Fibroblast of villous mesenchyme (primary cell): ENCODE measurements around the gene OSCP1. TPM values are rescaled to one million over a fixed set of nuclear protein-coding genes. Genes with fewer than 3 reads are reported as not detected.

Source experiments
- DNase-seq: peaks from one replicate; pipeline ENCODE4 v3.0.0-alpha.2; 2010; ENCODE audit warnings: low read depth
- H3K4me3 ChIP-seq: 2 replicates; pipeline ENCODE4 v1.5.1; 2011; ENCODE audit warnings: low read depth, mild to moderate bottlenecking, low read length
- CTCF ChIP-seq: IDR thresholded peaks from 2 replicates; pipeline ENCODE4 v1.5.1; 2012; ENCODE audit warnings: low read depth, mild to moderate bottlenecking, low read length; ENCODE audit not compliant: insufficient read depth
- total RNA-seq: library from RNA; depleted of rRNA; stranded (reverse); fragments of >200 nt; gene quantifications from 2 replicates; pipeline ENCODE4 v1.2.3, GENCODE V29; 2012

OSCP1 gene
- total RNA-seq, 1 donor: 6.0 TPM

- DNase-seq: no peak
- no peak for TF ChIP-seq CTCF
These were observed 3.5 kb downstream of the OSCP1 start for GRCh38 chr1:36446746-36447145.

DNA sequence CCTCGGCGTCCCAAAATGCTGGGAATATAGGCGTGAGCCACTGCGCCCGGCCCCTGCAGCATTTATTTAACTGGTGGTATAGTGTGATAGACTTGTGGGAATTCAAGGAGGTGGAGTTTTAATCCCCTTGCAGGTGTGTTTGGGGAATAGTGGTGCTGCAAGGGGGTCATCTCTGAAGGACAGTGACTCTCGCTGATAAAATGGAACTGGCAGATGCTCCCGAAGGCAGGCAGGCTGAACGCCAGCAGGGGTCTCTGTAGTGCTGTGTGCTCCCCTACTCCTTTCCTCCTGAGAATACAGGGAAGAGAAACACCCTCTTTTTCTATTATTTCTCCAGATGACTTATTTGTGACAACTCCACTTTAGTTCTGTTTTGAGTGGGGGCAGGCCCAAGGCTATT lies 4.0 kb downstream of the OSCP1 start:
- no peak overlapping the region for H3K4me3 ChIP-seq
- DNase-seq: no peak
- TF ChIP-seq CTCF: peak; percentile 56

More at GRCh38 chr1:36446746-36447145, 3.5 kb downstream of the OSCP1 start:
- H3K4me3 ChIP-seq: no peak overlapping the region

DNA sequence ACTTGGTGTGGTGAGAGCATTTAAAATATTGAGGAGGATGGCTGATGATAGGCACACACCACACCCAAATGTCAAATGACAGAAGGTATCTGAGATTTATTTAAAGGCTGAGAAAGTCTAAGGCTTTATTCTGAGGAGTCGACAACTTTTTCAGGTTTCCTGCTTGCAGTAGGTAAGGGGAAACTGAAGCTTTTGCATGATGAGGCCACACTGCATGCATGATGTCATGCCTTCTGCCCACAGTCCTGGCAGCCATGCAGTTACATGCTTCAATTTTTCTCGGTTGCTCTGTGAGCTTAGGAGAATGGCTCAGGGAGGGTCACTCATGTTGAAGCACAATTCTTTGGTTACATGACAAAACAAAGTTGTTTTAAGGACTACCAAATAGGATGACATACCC lies 7.0 kb downstream of the OSCP1 start:
- TF ChIP-seq CTCF: no peak
- no peak for DNase-seq
- H3K4me3 ChIP-seq: no peak overlapping the region

GRCh38 chr1:36442337-36442736 lies 7.9 kb downstream of the OSCP1 start:
- TF ChIP-seq CTCF: no peak
- no peak for DNase-seq
- H3K4me3 ChIP-seq: no peak overlapping the region

DNA sequence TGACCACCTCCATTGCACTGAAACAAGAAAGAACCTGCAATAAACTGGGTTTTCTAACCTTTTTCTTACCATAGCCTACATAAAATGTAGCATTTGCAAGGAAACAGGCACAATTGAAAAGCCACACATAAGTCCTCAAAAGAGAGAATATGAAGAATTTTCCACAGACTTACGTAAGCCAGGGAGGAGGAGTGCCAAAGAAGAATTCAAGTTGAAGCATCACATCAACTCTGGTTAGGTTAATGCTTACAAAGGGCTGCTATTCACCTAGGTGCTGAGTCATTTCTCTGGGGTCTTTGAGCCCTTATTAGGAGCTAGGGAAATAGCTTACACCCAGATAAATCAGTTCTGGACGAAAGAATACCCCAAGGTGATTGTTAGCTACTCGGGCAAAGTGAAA lies 9.6 kb downstream of the OSCP1 start:
- H3K4me3 ChIP-seq: no peak overlapping the region
- TF ChIP-seq CTCF: no peak
- DNase-seq: no peak

DNA sequence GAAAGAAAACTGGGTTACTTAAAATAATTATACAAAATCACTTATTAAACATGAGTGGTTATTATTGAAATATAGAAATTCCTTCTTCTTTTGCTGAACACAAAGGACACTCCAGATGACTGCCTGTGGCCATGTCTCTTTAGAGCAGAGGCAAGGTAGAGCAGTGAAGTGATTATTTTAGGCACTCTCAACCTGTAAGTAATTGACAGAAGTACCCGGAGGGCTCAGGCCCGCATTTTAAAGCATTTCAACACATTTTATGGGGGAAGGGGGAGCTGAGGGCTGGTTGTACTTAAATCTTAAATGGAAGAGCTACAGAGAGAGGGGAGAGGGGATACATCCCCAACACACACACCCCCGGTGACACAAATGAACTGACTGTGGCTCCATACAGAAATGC lies 10.2 kb downstream of the OSCP1 start:
- no peak overlapping the region for H3K4me3 ChIP-seq
- no peak for DNase-seq
- TF ChIP-seq CTCF: no peak

DNA sequence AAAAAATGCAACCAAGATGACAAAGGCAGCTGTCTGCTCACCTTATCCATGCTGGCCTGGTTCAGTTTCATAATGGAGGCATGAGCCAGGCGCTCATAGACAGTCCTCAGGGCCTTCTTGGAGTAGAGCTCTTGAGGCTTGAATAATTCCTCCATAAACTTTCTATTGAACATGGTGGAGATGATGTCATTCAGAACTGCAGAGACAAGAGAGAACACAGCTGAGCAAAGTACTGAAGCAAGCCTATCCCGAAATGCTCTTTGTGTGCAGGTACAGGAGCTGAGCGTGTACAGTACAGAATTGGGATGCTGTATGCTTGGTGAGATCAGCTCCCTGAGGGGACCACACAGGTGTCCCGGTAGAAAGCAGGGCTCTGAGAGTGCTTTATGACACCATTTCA lies 11.5 kb downstream of the OSCP1 start:
- TF ChIP-seq CTCF: no peak
- DNase-seq: no peak
- no peak overlapping the region for H3K4me3 ChIP-seq
